CD14-positive monocyte (primary cell): Measurements from ENCODE around the gene GOLM1. TPM values are rescaled to one million over a fixed set of nuclear protein-coding genes. Genes with fewer than 3 reads are reported as not detected.

ENCODE experiments used
- DNase-seq, 3 donors: peaks; one replicate each; pipeline ENCODE4 v3.0.0-alpha.2; 2011 to 2022
- H2AFZ ChIP-seq: 2 replicates; pipeline ENCODE4 v1.6.0; 2012; ENCODE audit warnings: mild to moderate bottlenecking, low read depth, low read length, inconsistent platforms; ENCODE audit not compliant: insufficient read depth, poor library complexity, severe bottlenecking
- H3K27ac ChIP-seq, 2 donors: 1 replicate in 1 of 2; 2 replicates in 1 of 2; pipeline ENCODE4 v1.5.1; 2012 to 2013; ENCODE audit warnings: low read length in 2 of 2, control low read depth in 1 of 2, inconsistent platforms in 1 of 2, low read depth in 1 of 2, mild to moderate bottlenecking in 1 of 2
- H3K27me3 ChIP-seq, 2 donors: one replicate each; pipeline versions ENCODE4 v1.6.0 to v1.6.1; 2011 to 2013; ENCODE audit warnings: low read length in 2 of 2; ENCODE audit not compliant: control insufficient read depth in 2 of 2, insufficient read depth in 2 of 2
- H3K36me3 ChIP-seq, 2 donors: replicated peaks in 1 of 2; 1 replicate in 1 of 2; 2 replicates in 1 of 2; pipeline versions ENCODE4 v1.5.1 to v1.6.1; 2012 to 2013; ENCODE audit warnings: low read length in 2 of 2, control low read depth in 1 of 2, inconsistent platforms in 1 of 2, mild to moderate bottlenecking in 1 of 2; ENCODE audit not compliant: insufficient read depth in 2 of 2, control insufficient read depth in 1 of 2
- H3K4me1 ChIP-seq, 2 donors: 1 replicate in 1 of 2; 2 replicates in 1 of 2; pipeline versions ENCODE4 v1.5.1 to v1.6.1; 2012 to 2013; ENCODE audit warnings: low read length in 2 of 2, control low read depth in 1 of 2, inconsistent platforms in 1 of 2, mild to moderate bottlenecking in 1 of 2, moderate library complexity in 1 of 2; ENCODE audit not compliant: insufficient read depth in 2 of 2, control insufficient read depth in 1 of 2
- H3K4me2 ChIP-seq: replicated peaks from 2 replicates; pipeline ENCODE3; 2012; ENCODE audit warnings: low read length, moderate library complexity, mild to moderate bottlenecking; ENCODE audit not compliant: poor library complexity, severe bottlenecking; ENCODE audit errors: extremely low read depth
- H3K4me3 ChIP-seq, 3 experiments: fragments of 200-600 bp in 1 of 3; sonication (generic) in 1 of 3; replicated peaks in 1 of 3; 1 replicate in 2 of 3; 2 replicates in 1 of 3; pipeline ENCODE4 v1.5.1; 2011 to 2013; ENCODE audit warnings: low read length in 3 of 3, mild to moderate bottlenecking in 3 of 3, control low read depth in 2 of 3, low read depth in 2 of 3, inconsistent platforms in 1 of 3, moderate library complexity in 1 of 3
- H3K79me2 ChIP-seq: 2 replicates; pipeline ENCODE4 v1.6.0; 2012; ENCODE audit warnings: mild to moderate bottlenecking, control low read depth, inconsistent platforms, low read length, moderate library complexity; ENCODE audit not compliant: insufficient read depth
- H3K9ac ChIP-seq: 2 replicates; pipeline ENCODE4 v1.6.0; 2017; ENCODE audit warnings: low read length, mild to moderate bottlenecking; ENCODE audit not compliant: insufficient read depth, poor library complexity, severe bottlenecking
- H3K9me3 ChIP-seq, 2 donors: replicated peaks in 1 of 2; 1 replicate in 1 of 2; 2 replicates in 1 of 2; pipeline versions ENCODE4 v1.5.1 to v1.6.1; 2012 to 2013; ENCODE audit warnings: low read length in 2 of 2, control low read depth in 1 of 2; ENCODE audit not compliant: control insufficient read depth in 1 of 2, insufficient read depth in 1 of 2
- H4K20me1 ChIP-seq: 2 replicates; pipeline ENCODE4 v1.6.0; 2012; ENCODE audit warnings: mild to moderate bottlenecking, low read length, control low read depth, moderate library complexity; ENCODE audit not compliant: insufficient read depth
- H3K27ac Mint-ChIP-seq, 7 donors: one replicate each; pipeline ENCODE4 v1.8.0; 2020; ENCODE audit warnings: mild to moderate bottlenecking in 7 of 7, mixed read lengths in 7 of 7, moderate library complexity in 6 of 7, inconsistent platforms in 2 of 7
- H3K27me3 Mint-ChIP-seq, 3 donors: one replicate each; pipeline ENCODE4 v1.8.0; 2021 to 2022; ENCODE audit warnings: low read depth in 3 of 3, mild to moderate bottlenecking in 3 of 3, mixed read lengths in 3 of 3, moderate library complexity in 3 of 3, inconsistent platforms in 1 of 3
- H3K36me3 Mint-ChIP-seq, 2 donors: one replicate each; pipeline ENCODE4 v1.8.0; 2020; ENCODE audit warnings: mixed read lengths in 2 of 2, inconsistent platforms in 1 of 2, mild to moderate bottlenecking in 1 of 2
- H3K4me1 Mint-ChIP-seq: one replicate; pipeline ENCODE4 v1.8.0; 2020; ENCODE audit warnings: mild to moderate bottlenecking, mixed read lengths
- H3K4me3 Mint-ChIP-seq, 2 donors: one replicate each; pipeline ENCODE4 v1.8.0; 2020; ENCODE audit warnings: mild to moderate bottlenecking in 2 of 2, mixed read lengths in 2 of 2, moderate library complexity in 1 of 2
- H3K9me3 Mint-ChIP-seq, 7 donors: one replicate each; pipeline ENCODE4 v1.8.0; 2020 to 2022; ENCODE audit warnings: mixed read lengths in 7 of 7, mild to moderate bottlenecking in 6 of 7, moderate library complexity in 6 of 7, inconsistent platforms in 2 of 7
- CTCF ChIP-seq: fragments of 200-600 bp; IDR thresholded peaks from one replicate; pipeline ENCODE4 v1.8.0; 2022; ENCODE audit warnings: antibody characterized with exemption, mild to moderate bottlenecking
- WGBS: methylation state at CpG from one replicate; pipeline ENCODE4 v1.1.5; 2013; ENCODE audit warnings: missing lambda C conversion rate; ENCODE audit not compliant: insufficient coverage; 5-methylcytosine and 5-hydroxymethylcytosine counted together
- intact Hi-C, 2 donors: fragments of 100-400 bp; cut with micrococcal nuclease; formaldehyde crosslinking; loops; one replicate each; pipeline versions ENCODE4 v1.15.0 to v1.15.1; 2023
- polyA plus RNA-seq, 3 donors: library from polyadenylated mRNA; depleted of rRNA in 1 of 3; unstranded in 2 of 3; stranded (reverse) in 1 of 3; fragments of 300-500 nt in 2 of 3; fragments of >200 nt in 1 of 3; fragmentation: Illumina TruSeq in 2 of 3; gene quantifications; 1 replicate in 2 of 3; 2 replicates in 1 of 3; pipeline ENCODE4 v1.2.3, GENCODE V29; 2012 to 2021

Gene GOLM1
- polyA plus RNA-seq, 3 donors, result 10.4 to 27.5 (median 12.9) TPM

GRCh38 chr9:86005253-86005775, 94.0 kb downstream of the GOLM1 start:
- H3K27ac Mint-ChIP-seq, result no peak overlapping the region
- H4K20me1 ChIP-seq, result no peaks in the 10 kb centered on the region
- DNase-seq, result no peak
- H3K27me3 ChIP-seq, result no peaks in the 10 kb centered on the region
- no peak overlapping the region for H3K9ac ChIP-seq
- H3K4me2 ChIP-seq, result no peak overlapping the region
- H3K36me3 Mint-ChIP-seq, result peaks cover 78 to 82% of the 10 kb centered on the region in 2 donors
- H3K27ac ChIP-seq, result no peak overlapping the region
- peaks cover 11 to 17% of the 10 kb centered on the region in 2 donors for H3K9me3 ChIP-seq
- no CpG with 5 or more reads among the region's 1 CpG for WGBS
- no peak for TF ChIP-seq CTCF
- H2AFZ ChIP-seq, result no peak overlapping the region
- peaks cover 0 to 1% (median 0%) of the 10 kb centered on the region in 3 donors for H3K27me3 Mint-ChIP-seq
- no peaks in the 10 kb centered on the region for H3K79me2 ChIP-seq
- no peaks in the 10 kb centered on the region for H3K4me1 Mint-ChIP-seq
- no peaks in the 10 kb centered on the region for H3K4me1 ChIP-seq
- intact Hi-C loops, result no loop called here
- H3K36me3 ChIP-seq, result peaks cover 53 to 90% of the 10 kb centered on the region in 2 donors
- H3K4me3 ChIP-seq, result no peak overlapping the region
- no peak overlapping the region for H3K4me3 Mint-ChIP-seq
- H3K9me3 Mint-ChIP-seq, result peaks cover 13 to 30% (median 20%) of the 10 kb centered on the region in 7 donors

- intact Hi-C loops, result no loop called here
- no peak for TF ChIP-seq CTCF
- Histone ChIP-seq H3K4me1 (no peaks in the 10 kb centered on the region), H3K36me3 (peaks cover 16 to 49% of the 10 kb centered on the region in 2 donors), H3K4me2 (no peak overlapping the region), H3K9ac (no peak overlapping the region), H3K27me3 (no peaks in the 10 kb centered on the region), H3K79me2 (no peaks in the 10 kb centered on the region), H3K27ac (no peak overlapping the region), H2AFZ (no peak overlapping the region), H3K9me3 (no peaks in the 10 kb centered on the region), H4K20me1 (no peaks in the 10 kb centered on the region), H3K4me3 (no peak overlapping the region)
- Mint-ChIP-seq H3K4me3 (no peak overlapping the region), H3K27me3 (peaks cover 0 to 2% (median 0%) of the 10 kb centered on the region in 3 donors), H3K9me3 (peaks cover 0 to 9% (median 2%) of the 10 kb centered on the region in 7 donors), H3K36me3 (peaks cover 39 to 46% of the 10 kb centered on the region in 2 donors), H3K4me1 (peaks cover 11% of the 10 kb centered on the region), H3K27ac (peak overlapping the region in 2 of 7 donors; percentile 41 to 51)
- DNase-seq, result no peak
- no CpG with 5 or more reads among the region's 1 CpG for WGBS
Measured at GRCh38 chr9:85995599-85995998, 103.8 kb downstream of the GOLM1 start.
